NCI-H2081 (cell line): Measurements from ENCODE around the gene INTS6.

Source experiments
- DNase-seq, 2 experiments: peaks; one replicate each; lab custom pipeline; 2025; lab: John Stamatoyannopoulos, UW

Gene INTS6

GRCh38 chr13:51346397-51346796 lies 106.4 kb downstream of the INTS6 start:
- DNase-seq = no peak

- DNase-seq = no peak
Measured at GRCh38 chr13:51343475-51343874, 109.4 kb downstream of the INTS6 start.

- no peak for DNase-seq
Measured at GRCh38 chr13:51342706-51343105, 110.1 kb downstream of the INTS6 start.

- DNase-seq = no peak
Measured at GRCh38 chr13:51341791-51342190, 111.0 kb downstream of the INTS6 start.

GRCh38 chr13:51341232-51341631 lies 111.6 kb downstream of the INTS6 start:
- DNase-seq = no peak

- no peak for DNase-seq
Measured at GRCh38 chr13:51339952-51340732, 112.7 kb downstream of the INTS6 start.

- DNase-seq = no peak
Measured at GRCh38 chr13:51339354-51339753, 113.5 kb downstream of the INTS6 start, which contains the start of gene SERPINE3. TSS of gene SERPINE3 (plus strand) at chr13:51339691. CDS start at chr13:51341092, 1,401 bp downstream.

GRCh38 chr13:51336746-51337145 lies 116.1 kb downstream of the INTS6 start:
- no peak for DNase-seq

- no peak for DNase-seq
Measured at GRCh38 chr13:51333826-51334225, 119.0 kb downstream of the INTS6 start.

GRCh38 chr13:51333421-51333820 lies 119.4 kb downstream of the INTS6 start:
- DNase-seq = no peak

GRCh38 chr13:51332566-51333361 lies 120.1 kb downstream of the INTS6 start:
- DNase-seq = no peak

GRCh38 chr13:51331354-51331861 lies 121.4 kb downstream of the INTS6 start:
- no peak for DNase-seq

GRCh38 chr13:51330791-51331190 lies 122.0 kb downstream of the INTS6 start:
- DNase-seq = no peak

GRCh38 chr13:51329606-51330005 lies 123.2 kb downstream of the INTS6 start:
- DNase-seq = no peak

GRCh38 chr13:51328488-51328887 lies 124.3 kb downstream of the INTS6 start:
- DNase-seq = no peak

- DNase-seq = no peak
Measured at GRCh38 chr13:51327961-51328360, 124.9 kb downstream of the INTS6 start.

- DNase-seq = no peak
Measured at GRCh38 chr13:51326777-51327176, 126.1 kb downstream of the INTS6 start.

- no peak for DNase-seq
Measured at GRCh38 chr13:51325837-51326236, 127.0 kb downstream of the INTS6 start.

- DNase-seq = no peak
Measured at GRCh38 chr13:51324714-51325420, 128.0 kb downstream of the INTS6 start.

- DNase-seq = no peak
Measured at GRCh38 chr13:51323824-51324511, 128.9 kb downstream of the INTS6 start.

- DNase-seq = no peak
Measured at GRCh38 chr13:51322826-51323225, 130.0 kb downstream of the INTS6 start.

GRCh38 chr13:51321836-51322235 lies 131.0 kb downstream of the INTS6 start:
- no peak for DNase-seq
